Adrenal gland (tissue), 12 donors: ENCODE data around the gene ITPR3. TPM values are rescaled to one million over a fixed set of nuclear protein-coding genes. Genes with fewer than 3 reads are reported as not detected.

Experiments
- DNase-seq, 7 donors: peaks; one replicate each; pipeline ENCODE4 v3.0.0-alpha.2; 2019 to 2020
- H3K27ac ChIP-seq, 5 donors: fragments of 200-600 bp; sonication (generic) in 4 of 5; 1 replicate in 3 of 5; 2 replicates in 2 of 5; pipeline versions ENCODE4 v1.5.1 to v1.8.0; 2016 to 2020; ENCODE audit warnings: mild to moderate bottlenecking in 1 of 5
- H3K27me3 ChIP-seq: fragments of 200-600 bp; 2 replicates; pipeline ENCODE4 v1.8.0; 2021
- H3K36me3 ChIP-seq, 2 donors: fragments of 200-600 bp; replicated peaks in 1 of 2; 1 replicate in 1 of 2; 2 replicates in 1 of 2; pipeline versions ENCODE4 v1.5.1 to v1.8.0; 2018 to 2022
- H3K4me1 ChIP-seq, 2 donors: fragments of 200-600 bp; replicated peaks in 1 of 2; 1 replicate in 1 of 2; 2 replicates in 1 of 2; pipeline versions ENCODE4 v1.5.1 to v1.8.0; 2018 to 2021
- H3K4me3 ChIP-seq, 4 donors: fragments of 200-600 bp; sonication (generic) in 3 of 4; one replicate each; pipeline ENCODE4 v1.5.1; 2016 to 2018
- H3K9me3 ChIP-seq, 3 donors: fragments of 200-600 bp; sonication (generic) in 1 of 3; replicated peaks in 1 of 3; 1 replicate in 2 of 3; 2 replicates in 1 of 3; pipeline versions ENCODE4 v1.5.1 to v1.8.0; 2016 to 2021
- CTCF ChIP-seq, 6 experiments: fragments of 450-650 bp in 4 of 6; fragments of 200-600 bp in 2 of 6; sonication (generic) in 1 of 6; IDR thresholded peaks; 1 replicate in 5 of 6; 2 replicates in 1 of 6; pipeline versions ENCODE4 v1.5.1 to v1.8.0; 2016 to 2021; ENCODE audit warnings: antibody characterized with exemption in 6 of 6, mild to moderate bottlenecking in 2 of 6, moderate library complexity in 1 of 6
- POLR2A ChIP-seq, 2 donors: fragments of 450-650 bp; IDR thresholded peaks; one replicate each; pipeline ENCODE4 v1.6.1; 2017; ENCODE audit warnings: antibody characterized with exemption in 2 of 2, mild to moderate bottlenecking in 2 of 2, moderate library complexity in 1 of 2
- WGBS, 4 donors: extraction: QIAGEN DNeasy Blood & Tissue Kit in 2 of 4; methylation state at CpG; one replicate each; pipeline versions ENCODE4 v1.1.5 to v1.1.7; 2013 to 2017; 5-methylcytosine and 5-hydroxymethylcytosine counted together
- intact Hi-C, 2 donors: fragments of 100-400 bp; cut with DNase I; formaldehyde crosslinking; loops; one replicate each; pipeline versions ENCODE4 v1.14.1 to v1.15.0; 2022 to 2023
- polyA plus RNA-seq, 3 donors: library from polyadenylated mRNA; stranded (reverse); fragments of 200-250 nt in 2 of 3; fragments of 350-450 nt in 1 of 3; fragmentation: Illumina TruSeq in 1 of 3; extraction: RNeasy Lipid Tissue Mini Kit (QIAGEN cat#74804) in 1 of 3; gene quantifications; one replicate each; pipeline ENCODE4 v1.2.3, GENCODE V29; 2013 to 2014
- total RNA-seq, 9 donors: library from RNA; depleted of rRNA in 4 of 9; stranded (reverse); fragments of >200 nt in 4 of 9; fragments of 120-200 nt in 1 of 9; fragmentation: NEBNext Ultra II Directional in 1 of 9; extraction: Animal tissue kit (Norgen Biotek cat#: 25700) in 1 of 9; gene quantifications; one replicate each; pipeline versions ENCODE4 v1.1.0 to v1.2.4, GENCODE V29; 2013 to 2023
- donor health status: healthy with polysubstance abuse.
- donor health status: Bipolar disorder and iron deficiency.
- donor health status: DM: yes; HTN: yes; CAD: no.
- donor health status: DM: no; HTN: no; CAD: no.
- donor health status: DM: no; HTN: no; CAD: no.
- donor health status: DM: yes; HTN: yes; CAD: no.

The ITPR3 gene
- total and polyA plus RNA-seq, 12 donors: 1.3 to 38.1 (median 23.9) TPM

GRCh38 chr6:33679761-33680160 is 58.6 kb downstream of the ITPR3 start:
- intact Hi-C loops: loop anchor here in 1 of 2 donors (10.0 kb wide), 1 partner anchor 95 kb away; the partner anchor contains the start of gene BAK1

GRCh38 chr6:33682341-33682740 is 61.2 kb downstream of the ITPR3 start:
- WGBS, 4 donors: 87 to 97% (median 94%) methylated on average over 6 to 13 of the region's 13 CpGs
- peaks cover 0 to 31% of the 10 kb centered on the region in 2 donors for H3K36me3 ChIP-seq

More at GRCh38 chr6:33679761-33680160, 58.6 kb downstream of the ITPR3 start:
- Histone ChIP-seq H3K36me3 (peaks cover 0 to 19% of the 10 kb centered on the region in 2 donors), H3K27ac (no peak overlapping the region), H3K4me1 (peaks cover 3 to 9% of the 10 kb centered on the region in 2 donors), H3K4me3 (no peak overlapping the region), H3K9me3 (no peaks in the 10 kb centered on the region), H3K27me3 (no peaks in the 10 kb centered on the region)
- WGBS, 4 donors: 90 to 94% (median 93%) methylated on average over 19 to 20 of the region's 20 CpGs
- TF ChIP-seq POLR2A (IDR thresholded peaks at IDR 0.05) (no peak), CTCF (IDR thresholded peaks at IDR 0.05) (no peak)
- no peak for DNase-seq

GRCh38 chr6:33683051-33683571 is 62.0 kb downstream of the ITPR3 start:
- intact Hi-C loops: no loop called here
- Histone ChIP-seq H3K36me3 (peaks cover 0 to 37% of the 10 kb centered on the region in 2 donors), H3K27me3 (no peaks in the 10 kb centered on the region), H3K4me1 (peaks cover 3 to 9% of the 10 kb centered on the region in 2 donors), H3K4me3 (no peak overlapping the region), H3K27ac (no peak overlapping the region), H3K9me3 (no peaks in the 10 kb centered on the region)
- WGBS, 4 donors: 74 to 89% (median 82%) methylated on average over 10 to 15 of the region's 15 CpGs
- no peak for DNase-seq
- TF ChIP-seq CTCF (IDR thresholded peaks at IDR 0.05): no peak

More at GRCh38 chr6:33682341-33682740, 61.2 kb downstream of the ITPR3 start:
- Histone ChIP-seq H3K27me3 (no peaks in the 10 kb centered on the region), H3K4me1 (peaks cover 3 to 9% of the 10 kb centered on the region in 2 donors), H3K27ac (no peak overlapping the region), H3K4me3 (no peak overlapping the region), H3K9me3 (no peaks in the 10 kb centered on the region)
- DNase-seq: no peak
- TF ChIP-seq POLR2A (IDR thresholded peaks at IDR 0.05): no peak
- no peak for TF ChIP-seq CTCF (IDR thresholded peaks at IDR 0.05)
- intact Hi-C loops: no loop called here

GRCh38 chr6:33683576-33684427 is 62.7 kb downstream of the ITPR3 start:
- 53 to 80% (median 67%) methylated on average over 6 to 19 of the region's 19 CpGs for WGBS, 4 donors
- no peaks in the 10 kb centered on the region for H3K9me3 ChIP-seq
- no peak overlapping the region for H3K27ac ChIP-seq
- TF ChIP-seq POLR2A (IDR thresholded peaks at IDR 0.05): no peak
- TF ChIP-seq CTCF (IDR thresholded peaks at IDR 0.05): peak in 2 of 6 experiments; percentile 14 to 32
- peak; percentile 61 to 85 (median 83) for DNase-seq
- peaks cover 0 to 44% of the 10 kb centered on the region in 2 donors for H3K36me3 ChIP-seq
- H3K4me3 ChIP-seq: no peak overlapping the region
- intact Hi-C loops: no loop called here
- H3K27me3 ChIP-seq: no peaks in the 10 kb centered on the region
- peaks cover 3 to 9% of the 10 kb centered on the region in 2 donors for H3K4me1 ChIP-seq
